Adrenal gland (tissue), 5 donors: ENCODE results near the gene NDUFB6.

ENCODE experiments used
- POLR2A ChIP-seq, 2 donors: fragments of 450-650 bp; IDR thresholded peaks; one replicate each; pipeline ENCODE4 v1.6.1; 2017; ENCODE audit warnings: antibody characterized with exemption in 2 of 2, mild to moderate bottlenecking in 2 of 2, moderate library complexity in 1 of 2
- TF ChIP-seq, protein P1 (sequence below), 6 experiments: fragments of 450-650 bp in 4 of 6; fragments of 200-600 bp in 2 of 6; sonication (generic) in 1 of 6; IDR thresholded peaks; 1 replicate in 5 of 6; 2 replicates in 1 of 6; pipeline versions ENCODE4 v1.5.1 to v1.8.0; 2016 to 2021; ENCODE audit warnings: antibody characterized with exemption in 6 of 6, mild to moderate bottlenecking in 2 of 6, moderate library complexity in 1 of 6
- donor health status: DM: no; HTN: no; CAD: no.

DNA sequence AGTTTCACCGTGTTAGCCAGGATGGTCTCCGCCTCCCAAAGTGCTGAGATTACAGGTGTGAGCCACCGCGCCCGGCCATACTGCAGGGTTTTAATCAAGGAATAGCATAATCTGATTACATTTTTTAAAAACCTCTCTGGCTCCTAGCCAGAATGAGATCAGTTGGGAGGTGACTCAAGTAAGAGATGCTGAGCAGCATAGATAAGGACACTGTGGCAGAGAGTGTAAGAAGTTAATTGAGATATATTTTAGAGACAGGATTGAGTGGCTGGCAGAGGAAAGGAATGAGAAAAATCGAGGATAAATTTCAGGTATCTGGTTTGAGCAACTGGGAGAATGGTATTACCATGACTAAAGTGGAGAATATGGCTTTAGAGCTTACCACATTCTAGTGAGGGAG lies 39.6 kb downstream of the NDUFB6 start:
- TF ChIP-seq, protein P1, sequence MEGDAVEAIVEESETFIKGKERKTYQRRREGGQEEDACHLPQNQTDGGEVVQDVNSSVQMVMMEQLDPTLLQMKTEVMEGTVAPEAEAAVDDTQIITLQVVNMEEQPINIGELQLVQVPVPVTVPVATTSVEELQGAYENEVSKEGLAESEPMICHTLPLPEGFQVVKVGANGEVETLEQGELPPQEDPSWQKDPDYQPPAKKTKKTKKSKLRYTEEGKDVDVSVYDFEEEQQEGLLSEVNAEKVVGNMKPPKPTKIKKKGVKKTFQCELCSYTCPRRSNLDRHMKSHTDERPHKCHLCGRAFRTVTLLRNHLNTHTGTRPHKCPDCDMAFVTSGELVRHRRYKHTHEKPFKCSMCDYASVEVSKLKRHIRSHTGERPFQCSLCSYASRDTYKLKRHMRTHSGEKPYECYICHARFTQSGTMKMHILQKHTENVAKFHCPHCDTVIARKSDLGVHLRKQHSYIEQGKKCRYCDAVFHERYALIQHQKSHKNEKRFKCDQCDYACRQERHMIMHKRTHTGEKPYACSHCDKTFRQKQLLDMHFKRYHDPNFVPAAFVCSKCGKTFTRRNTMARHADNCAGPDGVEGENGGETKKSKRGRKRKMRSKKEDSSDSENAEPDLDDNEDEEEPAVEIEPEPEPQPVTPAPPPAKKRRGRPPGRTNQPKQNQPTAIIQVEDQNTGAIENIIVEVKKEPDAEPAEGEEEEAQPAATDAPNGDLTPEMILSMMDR (IDR thresholded peaks at IDR 0.05): no peak
- TF ChIP-seq POLR2A (IDR thresholded peaks at IDR 0.05): no peak
